HepG2 (cell line): ENCODE results near the gene NAGK. TPM values are rescaled to one million over a fixed set of nuclear protein-coding genes. Genes with fewer than 3 reads are reported as not detected.

Source experiments
- ADNP ChIP-seq: sonication (generic); formaldehyde crosslinking; IDR thresholded peaks from 2 replicates; pipeline ENCODE4 v1.4.0; 2020; ENCODE audit warnings: missing genetic modification reagents
- BCL6 ChIP-seq: IDR thresholded peaks from 2 replicates; pipeline ENCODE4 v1.6.1; 2016; ENCODE audit warnings: missing genetic modification reagents, missing compliant biosample characterization
- CENPX ChIP-seq: sonication (generic); formaldehyde crosslinking; IDR thresholded peaks from 2 replicates; pipeline ENCODE4 v1.9.0; 2021; ENCODE audit warnings: mild to moderate bottlenecking, missing genetic modification reagents, moderate library complexity
- FOXK1 ChIP-seq: sonication (generic); formaldehyde crosslinking; IDR thresholded peaks from 2 replicates; pipeline ENCODE4 v1.4.0; 2020; ENCODE audit warnings: low read depth, missing genetic modification reagents, borderline replicate concordance
- GLI4 ChIP-seq: sonication (generic); formaldehyde crosslinking; IDR thresholded peaks from 2 replicates; pipeline ENCODE4 v1.5.1; 2020; ENCODE audit warnings: missing genetic modification reagents, mild to moderate bottlenecking, moderate library complexity, borderline replicate concordance
- GRHL1 ChIP-seq: sonication (generic); formaldehyde crosslinking; conservative IDR thresholded peaks from 2 replicates; pipeline ENCODE4 v1.8.0; 2022; ENCODE audit warnings: missing genetic modification reagents
- KMT2A ChIP-seq: sonication (generic); formaldehyde crosslinking; IDR thresholded peaks from 2 replicates; pipeline ENCODE4 v1.4.0; 2020; ENCODE audit warnings: missing genetic modification reagents
- MEIS2 ChIP-seq: sonication (generic); formaldehyde crosslinking; IDR thresholded peaks from 2 replicates; pipeline ENCODE4 v1.9.0; 2021; ENCODE audit warnings: mild to moderate bottlenecking, missing genetic modification reagents
- MYNN ChIP-seq: sonication (generic); formaldehyde crosslinking; IDR thresholded peaks from 2 replicates; pipeline ENCODE4 v1.4.0; 2020; ENCODE audit warnings: mild to moderate bottlenecking, low read depth, missing genetic modification reagents
- NCOA1 ChIP-seq: sonication (generic); formaldehyde crosslinking; IDR thresholded peaks from 2 replicates; pipeline ENCODE4 v1.9.0; 2021; ENCODE audit warnings: missing genetic modification reagents
- TBX3 ChIP-seq: fragments of 450-650 bp; IDR thresholded peaks from 2 replicates; pipeline ENCODE4 v1.6.1; 2017; ENCODE audit warnings: antibody characterized with exemption, mild to moderate bottlenecking, inconsistent platforms, borderline replicate concordance
- TRIM24 ChIP-seq: sonication (generic); formaldehyde crosslinking; IDR thresholded peaks from 2 replicates; pipeline ENCODE4 v1.8.0; 2022; ENCODE audit warnings: mild to moderate bottlenecking, missing genetic modification reagents
- TSC22D2 ChIP-seq: sonication (generic); formaldehyde crosslinking; IDR thresholded peaks from 2 replicates; pipeline ENCODE4 v1.5.1; 2020; ENCODE audit warnings: missing genetic modification reagents, mild to moderate bottlenecking, borderline replicate concordance
- ZBTB38 ChIP-seq: sonication (generic); formaldehyde crosslinking; IDR thresholded peaks from 2 replicates; pipeline ENCODE4 v1.5.1; 2020; ENCODE audit warnings: mild to moderate bottlenecking, missing genetic modification reagents
- ZFP1 ChIP-seq: IDR thresholded peaks from 2 replicates; pipeline ENCODE4 v1.6.1; 2016
- ZNF224 ChIP-seq: sonication (generic); formaldehyde crosslinking; IDR thresholded peaks from 2 replicates; pipeline ENCODE4 v1.5.0; 2020; ENCODE audit warnings: mild to moderate bottlenecking, missing genetic modification reagents
- ZNF331 ChIP-seq: sonication (generic); formaldehyde crosslinking; IDR thresholded peaks from 2 replicates; pipeline ENCODE4 v1.4.0; 2020; ENCODE audit warnings: missing genetic modification reagents
- ZNF367 ChIP-seq: sonication (generic); formaldehyde crosslinking; IDR thresholded peaks from 2 replicates; pipeline ENCODE4 v1.4.0; 2020; ENCODE audit warnings: missing genetic modification reagents, borderline replicate concordance
- ZNF605 ChIP-seq: sonication (generic); formaldehyde crosslinking; IDR thresholded peaks from 2 replicates; pipeline ENCODE4 v1.8.0; 2022; ENCODE audit warnings: mild to moderate bottlenecking, missing genetic modification reagents
- polyA plus RNA-seq, 8 experiments: library from polyadenylated mRNA; depleted of rRNA in 3 of 8; stranded (reverse) in 7 of 8; unstranded in 1 of 8; fragments of >200 nt; fragmentation: Illumina TruSeq in 4 of 8; extraction: Trizol in 4 of 8; gene quantifications; 2 replicates each; pipeline versions ENCODE4 v1.2.1 to v1.2.3, GENCODE V29; 2011 to 2016; ENCODE audit warnings: low read depth in 4 of 8, missing spikeins in 1 of 8, mixed read lengths in 1 of 8; ENCODE audit not compliant: insufficient read depth in 1 of 8
- total RNA-seq, 5 experiments: library from RNA; depleted of rRNA; stranded (reverse); fragments of >200 nt; fragmentation: Illumina TruSeq; extraction: Trizol; gene quantifications; 2 replicates each; pipeline ENCODE4 v1.2.3, GENCODE V29; 2016; ENCODE audit warnings: low read depth in 1 of 5
- TF ChIP-seq, protein P1 (sequence below): sonication (generic); formaldehyde crosslinking; IDR thresholded peaks from 2 replicates; pipeline ENCODE4 v1.5.0; 2020; ENCODE audit warnings: missing genetic modification reagents
- TF ChIP-seq, protein P2 (sequence below), 2 experiments: sonication (generic) in 1 of 2; formaldehyde crosslinking in 1 of 2; IDR thresholded peaks; 2 replicates each; pipeline versions ENCODE4 v1.5.1 to v1.6.1; 2011 to 2020; ENCODE audit warnings: borderline replicate concordance in 1 of 2, low read depth in 1 of 2, low read length in 1 of 2, mild to moderate bottlenecking in 1 of 2, missing genetic modification reagents in 1 of 2, moderate library complexity in 1 of 2

NAGK gene
- total and polyA plus RNA-seq, 2 of the 13 experiments (the other 11 are each of a cell fraction or from before 2014, with no cell fraction given) = 24.4 to 35.2 TPM

DNA sequence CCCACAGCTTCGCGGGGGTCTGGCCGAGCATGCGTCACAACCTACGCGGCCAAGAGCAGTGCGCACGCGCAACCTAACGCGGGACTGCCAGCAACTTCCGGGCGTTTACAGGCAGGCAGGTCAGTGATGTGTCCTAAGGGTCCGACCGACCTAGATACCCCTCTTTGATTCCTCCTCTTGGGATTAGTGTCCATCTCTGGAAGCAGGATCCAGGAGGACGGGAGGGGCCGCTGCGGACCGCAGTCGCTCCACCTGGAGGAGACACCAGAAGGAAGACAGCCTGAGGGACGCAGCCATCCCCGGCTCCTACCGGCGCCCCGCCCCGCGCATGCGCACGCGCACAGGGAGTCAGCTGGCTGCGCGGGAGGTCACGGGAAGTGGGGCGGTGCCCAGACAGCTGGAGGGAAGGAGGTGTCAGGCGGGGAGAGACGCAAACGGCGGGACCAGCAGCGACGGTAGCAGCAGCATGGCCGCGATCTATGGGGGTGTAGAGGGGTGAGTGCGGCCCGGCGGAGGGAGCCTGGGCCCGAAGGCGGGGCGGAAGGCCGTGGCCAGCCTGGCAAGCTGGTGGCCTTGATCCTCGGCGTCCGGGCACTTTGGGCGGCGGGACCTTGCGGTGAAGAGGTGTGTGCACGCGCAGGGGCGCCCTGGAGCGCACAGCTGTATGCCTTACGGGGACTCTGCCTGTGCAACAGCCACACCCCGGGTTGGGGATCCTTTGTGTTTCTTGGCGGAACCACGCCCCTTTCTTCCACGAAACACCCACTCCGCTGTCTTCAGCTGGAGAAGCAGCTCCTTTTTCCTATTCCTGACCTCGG lies at the start of gene NAGK (continued):
- TF ChIP-seq ZNF605 (CRISPR knock-in tag) = peak; percentile 33; the same call in 1 of the 2 replicates
- TF ChIP-seq TRIM24 (CRISPR knock-in tag) = no peak
- peak; percentile 63 for TF ChIP-seq GRHL1 (CRISPR knock-in tag)
- peak; percentile 98 for TF ChIP-seq NCOA1 (CRISPR knock-in tag)
- peak; percentile 36; the same call in 1 of the 2 replicates for TF ChIP-seq BCL6 (CRISPR knock-in tag)
- peak; percentile 75; the same call in 1 of the 2 replicates for TF ChIP-seq ADNP (CRISPR knock-in tag)
- TF ChIP-seq ZBTB38 (CRISPR knock-in tag) = peak; percentile 56; the same call in 1 of the 2 replicates
- peak; percentile 87; the same call in 1 of the 2 replicates for TF ChIP-seq FOXK1 (CRISPR knock-in tag)
- peak; percentile 94 for TF ChIP-seq TBX3
- peak; percentile 94 for TF ChIP-seq KMT2A (CRISPR knock-in tag)
- peak; percentile 92; the same call in 1 of the 2 replicates for TF ChIP-seq ZNF224
- TF ChIP-seq, protein P1, sequence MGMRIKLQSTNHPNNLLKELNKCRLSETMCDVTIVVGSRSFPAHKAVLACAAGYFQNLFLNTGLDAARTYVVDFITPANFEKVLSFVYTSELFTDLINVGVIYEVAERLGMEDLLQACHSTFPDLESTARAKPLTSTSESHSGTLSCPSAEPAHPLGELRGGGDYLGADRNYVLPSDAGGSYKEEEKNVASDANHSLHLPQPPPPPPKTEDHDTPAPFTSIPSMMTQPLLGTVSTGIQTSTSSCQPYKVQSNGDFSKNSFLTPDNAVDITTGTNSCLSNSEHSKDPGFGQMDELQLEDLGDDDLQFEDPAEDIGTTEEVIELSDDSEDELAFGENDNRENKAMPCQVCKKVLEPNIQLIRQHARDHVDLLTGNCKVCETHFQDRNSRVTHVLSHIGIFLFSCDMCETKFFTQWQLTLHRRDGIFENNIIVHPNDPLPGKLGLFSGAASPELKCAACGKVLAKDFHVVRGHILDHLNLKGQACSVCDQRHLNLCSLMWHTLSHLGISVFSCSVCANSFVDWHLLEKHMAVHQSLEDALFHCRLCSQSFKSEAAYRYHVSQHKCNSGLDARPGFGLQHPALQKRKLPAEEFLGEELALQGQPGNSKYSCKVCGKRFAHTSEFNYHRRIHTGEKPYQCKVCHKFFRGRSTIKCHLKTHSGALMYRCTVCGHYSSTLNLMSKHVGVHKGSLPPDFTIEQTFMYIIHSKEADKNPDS = peak; percentile 82; the same call in 1 of the 2 replicates
- no peak; the same call in 1 of the 2 replicates for TF ChIP-seq MYNN (CRISPR knock-in tag)
- TF ChIP-seq, protein P2, sequence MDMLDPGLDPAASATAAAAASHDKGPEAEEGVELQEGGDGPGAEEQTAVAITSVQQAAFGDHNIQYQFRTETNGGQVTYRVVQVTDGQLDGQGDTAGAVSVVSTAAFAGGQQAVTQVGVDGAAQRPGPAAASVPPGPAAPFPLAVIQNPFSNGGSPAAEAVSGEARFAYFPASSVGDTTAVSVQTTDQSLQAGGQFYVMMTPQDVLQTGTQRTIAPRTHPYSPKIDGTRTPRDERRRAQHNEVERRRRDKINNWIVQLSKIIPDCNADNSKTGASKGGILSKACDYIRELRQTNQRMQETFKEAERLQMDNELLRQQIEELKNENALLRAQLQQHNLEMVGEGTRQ (IDR thresholded peaks at IDR 0.05; ENCODE audit: low read depth, low read length) = peak; percentile 65
- TF ChIP-seq, protein P2 (CRISPR knock-in tag; IDR thresholded peaks at IDR 0.05; ENCODE audit: borderline replicate concordance) = peak; percentile 83; the same call in 1 of the 2 replicates
- peak; percentile 95 for TF ChIP-seq TSC22D2 (CRISPR knock-in tag)
- TF ChIP-seq CENPX (CRISPR knock-in tag) = no peak
- peak; percentile 70 for TF ChIP-seq MEIS2 (CRISPR knock-in tag)
- peak; percentile 90 for TF ChIP-seq ZFP1 (CRISPR knock-in tag)
- TF ChIP-seq GLI4 (CRISPR knock-in tag) = peak; percentile 70; the same call in 1 of the 2 replicates
- TF ChIP-seq ZNF331 (CRISPR knock-in tag) = peak; percentile 87
- peak; percentile 37; the same call in 1 of the 2 replicates for TF ChIP-seq ZNF367 (CRISPR knock-in tag)
